GM12878 (cell line): ENCODE measurements around the gene TOP2B. TPM values are rescaled to one million over a fixed set of nuclear protein-coding genes. Genes with fewer than 3 reads are reported as not detected.

ENCODE experiments used
- ATAC-seq: fragments of 200-7000 bp; cut with Tn5 transposase; 3 replicates; pipeline ENCODE4 v1.9.1; 2020; ENCODE audit warnings: mild to moderate bottlenecking, moderate library complexity
- BruUV-seq: library from RNA; stranded (reverse); fragments of 400-500 nt; replicated peaks from 2 replicates; lab custom pipeline; 2021; lab: Mats Ljungman, UMichigan
- CTCF ChIA-PET: fragments of 300-600 bp; sonication (Branson Sonifier 250); formaldehyde crosslinking; extraction: SDS; loops from one replicate; lab custom pipeline; 2021; ENCODE audit warnings: inconsistent platforms; lab: Yijun Ruan, JAX
- POLR2A ChIA-PET: fragments of 350-600 bp; formaldehyde crosslinking; extraction: SDS; loops from one replicate; lab custom pipeline; 2021; ENCODE audit warnings: inconsistent platforms; lab: Charles Lee
- RAD21 ChIA-PET: fragments of 300-600 bp; sonication (Branson Sonifier 250); formaldehyde crosslinking; loops from one replicate; lab custom pipeline; 2023; ENCODE audit warnings: antibody characterized with exemption; ENCODE audit not compliant: unreplicated experiment; lab: Charles Lee
- SMC1A ChIA-PET: fragments of 300-600 bp; sonication (Branson Sonifier 250); formaldehyde crosslinking; loops from one replicate; lab custom pipeline; 2023; ENCODE audit not compliant: unreplicated experiment, uncharacterized antibody; lab: Charles Lee
- DNase-seq: peaks from one replicate; pipeline ENCODE4 v3.0.0-alpha.2; 2011; ENCODE audit warnings: low read depth, low spot score
- FAIRE-seq: peaks from 3 replicates; lab custom pipeline; 2011; peaks lifted over from hg19 to GRCh38; lab: Jason Lieb, UNC
- H2AFZ ChIP-seq: 2 replicates; pipeline ENCODE4 v1.6.0; 2011; ENCODE audit warnings: low read depth, low read length, control low read depth; ENCODE audit not compliant: control insufficient read depth
- H3K27ac ChIP-seq: 2 replicates; pipeline ENCODE4 v1.5.1; 2011; ENCODE audit warnings: control low read depth; ENCODE audit not compliant: control insufficient read depth, insufficient read depth
- H3K27me3 ChIP-seq, 2 experiments: replicated peaks in 1 of 2; 2 replicates each; pipeline versions ENCODE4 v1.6.0 to v1.6.1; 2011; ENCODE audit warnings: low read length in 1 of 2; ENCODE audit not compliant: control insufficient read depth in 2 of 2, insufficient read depth in 2 of 2
- H3K36me3 ChIP-seq, 2 experiments: 2 replicates each; pipeline ENCODE4 v1.5.1; 2011; ENCODE audit warnings: low read length in 1 of 2; ENCODE audit not compliant: control insufficient read depth in 2 of 2, insufficient read depth in 2 of 2
- H3K4me1 ChIP-seq: 2 replicates; pipeline ENCODE4 v1.6.1; 2011; ENCODE audit warnings: mild to moderate bottlenecking, low read length, moderate library complexity, mixed read lengths; ENCODE audit not compliant: control insufficient read depth, insufficient read depth
- H3K4me2 ChIP-seq: 2 replicates; pipeline ENCODE4 v1.6.0; 2011; ENCODE audit warnings: control low read depth; ENCODE audit not compliant: control insufficient read depth, insufficient read depth
- H3K4me3 ChIP-seq: fragments of 200-600 bp; sonication (generic); 2 replicates; pipeline ENCODE4 v1.5.1; 2016
- H3K79me2 ChIP-seq: 2 replicates; pipeline ENCODE4 v1.6.0; 2011; ENCODE audit warnings: low read length; ENCODE audit not compliant: control insufficient read depth, insufficient read depth
- H3K9ac ChIP-seq: 2 replicates; pipeline ENCODE4 v1.8.0; 2011; ENCODE audit warnings: low read length, control low read depth, mixed read lengths; ENCODE audit not compliant: control insufficient read depth, insufficient read depth
- H3K9me3 ChIP-seq: replicated peaks from 3 replicates; pipeline ENCODE4 v1.5.1; 2011; ENCODE audit warnings: mild to moderate bottlenecking, low read length; ENCODE audit not compliant: control insufficient read depth, insufficient read depth
- H4K20me1 ChIP-seq: 2 replicates; pipeline ENCODE4 v1.6.0; 2011; ENCODE audit not compliant: control insufficient read depth, insufficient read depth
- CBX5 ChIP-seq: sonication (generic); IDR thresholded peaks from 2 replicates; pipeline ENCODE4 v1.6.1; 2016; ENCODE audit warnings: low read depth, moderate library complexity, mild to moderate bottlenecking, inconsistent platforms
- CREB1 ChIP-seq: IDR thresholded peaks from 2 replicates; pipeline ENCODE4 v1.6.1; 2012; ENCODE audit warnings: low read depth, mild to moderate bottlenecking, inconsistent platforms
- HCFC1 ChIP-seq: fragments of 150-350 bp; IDR thresholded peaks from 2 replicates; pipeline ENCODE4 v1.6.1; 2014; ENCODE audit warnings: low read length
- MYC ChIP-seq: IDR thresholded peaks from 2 replicates; pipeline ENCODE4 v1.6.1; 2011; ENCODE audit warnings: mild to moderate bottlenecking, low read length, moderate library complexity, inconsistent platforms; ENCODE audit not compliant: insufficient read depth, insufficient replicate concordance, insufficient read length, severe bottlenecking
- POLR2A ChIP-seq: IDR thresholded peaks from 2 replicates; pipeline ENCODE4 v1.6.1; 2011; ENCODE audit warnings: low read depth, mild to moderate bottlenecking, low read length
- RCOR1 ChIP-seq: conservative IDR thresholded peaks from 2 replicates; pipeline ENCODE4 v1.6.1; 2012; ENCODE audit warnings: low read depth, low read length, improper control_type of control experiment
- WGBS: methylation state at CpG from one replicate; pipeline ENCODE4 v1.1.6; 2016; ENCODE audit warnings: low lambda C conversion rate; ENCODE audit not compliant: insufficient replicate concordance, insufficient coverage; ENCODE audit errors: missing lambda C conversion rate; 5-methylcytosine and 5-hydroxymethylcytosine counted together
- in situ Hi-C: fragments of 300-500 bp; cut with MboI; formaldehyde crosslinking; loops from 9 replicates; pipeline ENCODE4 v1.14.3; 2018; ENCODE audit warnings: mixed read lengths
- intact Hi-C: fragments of 100-400 bp; cut with micrococcal nuclease; formaldehyde crosslinking; loops from one replicate; pipeline ENCODE4 v1.14.2; 2022; ENCODE audit not compliant: unreplicated experiment
- polyA plus RNA-seq, 11 experiments: library from polyadenylated mRNA; depleted of rRNA in 4 of 11; unstranded in 6 of 11; stranded (reverse) in 5 of 11; fragments of >200 nt; fragmentation: Nextera tagmentation in 4 of 11; fragmentation: Illumina TruSeq in 1 of 11; extraction: Ambion mirVana in 4 of 11; extraction: Trizol in 1 of 11; gene quantifications; 1 replicate in 1 of 11; 2 replicates in 10 of 11; pipeline versions ENCODE4 v1.2.1 to v1.2.3, GENCODE V29; 2011 to 2016; ENCODE audit warnings: inconsistent platforms in 2 of 11, missing spikeins in 2 of 11, low read depth in 1 of 11
- total RNA-seq, 4 experiments: library from RNA; depleted of rRNA in 3 of 4; stranded (reverse); fragments of >200 nt in 3 of 4; fragmentation: Illumina TruSeq in 1 of 4; extraction: Trizol in 1 of 4; gene quantifications; 2 replicates each; pipeline versions ENCODE4 v1.2.1 to v1.2.3, GENCODE V29; 2013 to 2021
- TF ChIP-seq, protein P1 (sequence below): IDR thresholded peaks from 2 replicates; pipeline ENCODE4 v1.6.1; 2011; ENCODE audit warnings: low read depth, mild to moderate bottlenecking, low read length, moderate library complexity, borderline replicate concordance; ENCODE audit errors: extremely low read depth
- TF ChIP-seq, protein P2 (sequence below): IDR thresholded peaks from 2 replicates; pipeline ENCODE4 v1.6.1; 2012; ENCODE audit warnings: low read depth, low read length, improper control_type of control experiment
- TF ChIP-seq, protein P3 (sequence below): IDR thresholded peaks from 2 replicates; pipeline ENCODE4 v1.6.1; 2012; ENCODE audit warnings: low read depth, low read length, improper control_type of control experiment
- TF ChIP-seq, protein P4 (sequence below): fragments of 450-650 bp; formaldehyde crosslinking; IDR thresholded peaks from 2 replicates; pipeline ENCODE4 v1.4.0; 2020; ENCODE audit warnings: mild to moderate bottlenecking, moderate library complexity
- TF ChIP-seq, protein P5 (sequence below): fragments of 450-650 bp; formaldehyde crosslinking; IDR thresholded peaks from 2 replicates; pipeline ENCODE4 v1.4.0; 2022; ENCODE audit warnings: mild to moderate bottlenecking, moderate library complexity

TOP2B gene
- total and polyA plus RNA-seq, 10 of the 15 experiments (the other 5 are each of a cell fraction or from before 2014, with no cell fraction given), result 28.6 to 134 (median 83.4) TPM

GRCh38 chr3:25572919-25573385 lies 91.8 kb downstream of the TOP2B start:
- Histone ChIP-seq H3K79me2 (no peaks in the 10 kb centered on the region), H3K27ac (no peak overlapping the region), H2AFZ (no peak overlapping the region), H4K20me1 (no peaks in the 10 kb centered on the region), H3K4me3 (no peak overlapping the region), H3K4me1 (no peaks in the 10 kb centered on the region), H3K36me3 (no peaks in the 10 kb centered on the region), H3K9ac (no peak overlapping the region), H3K4me2 (no peak overlapping the region), H3K27me3 (no peaks in the 10 kb centered on the region; a peak in 1 of 4 replicates), H3K9me3 (no peaks in the 10 kb centered on the region)
- DNase-seq, result no peak
- intact Hi-C loops, result no loop called here
- ChIA-PET RAD21 (no interaction called here), POLR2A (no interaction called here), CTCF (no interaction called here), SMC1A (interaction anchor here (1.8 kb wide), 1 partner anchor 11 kb away, joined by 4 read pairs; no protein-coding TSS in a partner anchor)
- WGBS, result 24% methylated on average over 14 of the region's 14 CpGs
- no peak for FAIRE-seq
- TF ChIP-seq, protein P1, sequence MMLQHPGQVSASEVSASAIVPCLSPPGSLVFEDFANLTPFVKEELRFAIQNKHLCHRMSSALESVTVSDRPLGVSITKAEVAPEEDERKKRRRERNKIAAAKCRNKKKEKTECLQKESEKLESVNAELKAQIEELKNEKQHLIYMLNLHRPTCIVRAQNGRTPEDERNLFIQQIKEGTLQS, result no peak
- TF ChIP-seq POLR2A, result no peak
- no peak for TF ChIP-seq MYC
- TF ChIP-seq HCFC1, result no peak
- TF ChIP-seq CBX5, result no peak
- TF ChIP-seq CREB1, result no peak
- TF ChIP-seq, protein P2, sequence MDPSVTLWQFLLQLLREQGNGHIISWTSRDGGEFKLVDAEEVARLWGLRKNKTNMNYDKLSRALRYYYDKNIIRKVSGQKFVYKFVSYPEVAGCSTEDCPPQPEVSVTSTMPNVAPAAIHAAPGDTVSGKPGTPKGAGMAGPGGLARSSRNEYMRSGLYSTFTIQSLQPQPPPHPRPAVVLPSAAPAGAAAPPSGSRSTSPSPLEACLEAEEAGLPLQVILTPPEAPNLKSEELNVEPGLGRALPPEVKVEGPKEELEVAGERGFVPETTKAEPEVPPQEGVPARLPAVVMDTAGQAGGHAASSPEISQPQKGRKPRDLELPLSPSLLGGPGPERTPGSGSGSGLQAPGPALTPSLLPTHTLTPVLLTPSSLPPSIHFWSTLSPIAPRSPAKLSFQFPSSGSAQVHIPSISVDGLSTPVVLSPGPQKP, result no peak
- TF ChIP-seq, protein P3, sequence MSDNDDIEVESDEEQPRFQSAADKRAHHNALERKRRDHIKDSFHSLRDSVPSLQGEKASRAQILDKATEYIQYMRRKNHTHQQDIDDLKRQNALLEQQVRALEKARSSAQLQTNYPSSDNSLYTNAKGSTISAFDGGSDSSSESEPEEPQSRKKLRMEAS, result no peak
- TF ChIP-seq, protein P4, sequence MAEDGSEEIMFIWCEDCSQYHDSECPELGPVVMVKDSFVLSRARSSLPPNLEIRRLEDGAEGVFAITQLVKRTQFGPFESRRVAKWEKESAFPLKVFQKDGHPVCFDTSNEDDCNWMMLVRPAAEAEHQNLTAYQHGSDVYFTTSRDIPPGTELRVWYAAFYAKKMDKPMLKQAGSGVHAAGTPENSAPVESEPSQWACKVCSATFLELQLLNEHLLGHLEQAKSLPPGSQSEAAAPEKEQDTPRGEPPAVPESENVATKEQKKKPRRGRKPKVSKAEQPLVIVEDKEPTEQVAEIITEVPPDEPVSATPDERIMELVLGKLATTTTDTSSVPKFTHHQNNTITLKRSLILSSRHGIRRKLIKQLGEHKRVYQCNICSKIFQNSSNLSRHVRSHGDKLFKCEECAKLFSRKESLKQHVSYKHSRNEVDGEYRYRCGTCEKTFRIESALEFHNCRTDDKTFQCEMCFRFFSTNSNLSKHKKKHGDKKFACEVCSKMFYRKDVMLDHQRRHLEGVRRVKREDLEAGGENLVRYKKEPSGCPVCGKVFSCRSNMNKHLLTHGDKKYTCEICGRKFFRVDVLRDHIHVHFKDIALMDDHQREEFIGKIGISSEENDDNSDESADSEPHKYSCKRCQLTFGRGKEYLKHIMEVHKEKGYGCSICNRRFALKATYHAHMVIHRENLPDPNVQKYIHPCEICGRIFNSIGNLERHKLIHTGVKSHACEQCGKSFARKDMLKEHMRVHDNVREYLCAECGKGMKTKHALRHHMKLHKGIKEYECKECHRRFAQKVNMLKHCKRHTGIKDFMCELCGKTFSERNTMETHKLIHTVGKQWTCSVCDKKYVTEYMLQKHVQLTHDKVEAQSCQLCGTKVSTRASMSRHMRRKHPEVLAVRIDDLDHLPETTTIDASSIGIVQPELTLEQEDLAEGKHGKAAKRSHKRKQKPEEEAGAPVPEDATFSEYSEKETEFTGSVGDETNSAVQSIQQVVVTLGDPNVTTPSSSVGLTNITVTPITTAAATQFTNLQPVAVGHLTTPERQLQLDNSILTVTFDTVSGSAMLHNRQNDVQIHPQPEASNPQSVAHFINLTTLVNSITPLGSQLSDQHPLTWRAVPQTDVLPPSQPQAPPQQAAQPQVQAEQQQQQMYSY (CRISPR knock-in tag), result no peak
- TF ChIP-seq, protein P5, sequence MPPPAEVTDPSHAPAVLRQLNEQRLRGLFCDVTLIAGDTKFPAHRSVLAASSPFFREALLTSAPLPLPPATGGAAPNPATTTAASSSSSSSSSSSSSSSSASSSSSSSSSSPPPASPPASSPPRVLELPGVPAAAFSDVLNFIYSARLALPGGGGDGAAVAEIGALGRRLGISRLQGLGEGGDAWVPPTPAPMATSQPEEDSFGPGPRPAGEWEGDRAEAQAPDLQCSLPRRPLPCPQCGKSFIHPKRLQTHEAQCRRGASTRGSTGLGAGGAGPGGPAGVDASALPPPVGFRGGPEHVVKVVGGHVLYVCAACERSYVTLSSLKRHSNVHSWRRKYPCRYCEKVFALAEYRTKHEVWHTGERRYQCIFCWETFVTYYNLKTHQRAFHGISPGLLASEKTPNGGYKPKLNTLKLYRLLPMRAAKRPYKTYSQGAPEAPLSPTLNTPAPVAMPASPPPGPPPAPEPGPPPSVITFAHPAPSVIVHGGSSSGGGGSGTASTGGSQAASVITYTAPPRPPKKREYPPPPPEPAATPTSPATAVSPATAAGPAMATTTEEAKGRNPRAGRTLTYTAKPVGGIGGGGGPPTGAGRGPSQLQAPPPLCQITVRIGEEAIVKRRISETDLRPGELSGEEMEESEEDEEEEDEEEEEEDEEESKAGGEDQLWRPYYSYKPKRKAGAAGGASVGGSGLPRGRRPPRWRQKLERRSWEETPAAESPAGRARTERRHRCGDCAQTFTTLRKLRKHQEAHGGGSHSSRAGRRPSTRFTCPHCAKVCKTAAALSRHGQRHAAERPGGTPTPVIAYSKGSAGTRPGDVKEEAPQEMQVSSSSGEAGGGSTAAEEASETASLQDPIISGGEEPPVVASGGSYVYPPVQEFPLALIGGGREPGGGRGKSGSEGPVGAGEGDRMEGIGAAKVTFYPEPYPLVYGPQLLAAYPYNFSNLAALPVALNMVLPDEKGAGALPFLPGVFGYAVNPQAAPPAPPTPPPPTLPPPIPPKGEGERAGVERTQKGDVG, result no peak
- no peak for TF ChIP-seq RCOR1
- no peak for ATAC-seq
- in situ Hi-C loops, result no loop called here
- BruUV-seq, result no TSS peak
